ENCODE measurements around the gene ANKZF1.

- no peak for TF ChIP-seq EZH2 (IDR thresholded peaks at IDR 0.05; ENCODE audit: insufficient read depth, low read length)
- TF ChIP-seq, protein P1, sequence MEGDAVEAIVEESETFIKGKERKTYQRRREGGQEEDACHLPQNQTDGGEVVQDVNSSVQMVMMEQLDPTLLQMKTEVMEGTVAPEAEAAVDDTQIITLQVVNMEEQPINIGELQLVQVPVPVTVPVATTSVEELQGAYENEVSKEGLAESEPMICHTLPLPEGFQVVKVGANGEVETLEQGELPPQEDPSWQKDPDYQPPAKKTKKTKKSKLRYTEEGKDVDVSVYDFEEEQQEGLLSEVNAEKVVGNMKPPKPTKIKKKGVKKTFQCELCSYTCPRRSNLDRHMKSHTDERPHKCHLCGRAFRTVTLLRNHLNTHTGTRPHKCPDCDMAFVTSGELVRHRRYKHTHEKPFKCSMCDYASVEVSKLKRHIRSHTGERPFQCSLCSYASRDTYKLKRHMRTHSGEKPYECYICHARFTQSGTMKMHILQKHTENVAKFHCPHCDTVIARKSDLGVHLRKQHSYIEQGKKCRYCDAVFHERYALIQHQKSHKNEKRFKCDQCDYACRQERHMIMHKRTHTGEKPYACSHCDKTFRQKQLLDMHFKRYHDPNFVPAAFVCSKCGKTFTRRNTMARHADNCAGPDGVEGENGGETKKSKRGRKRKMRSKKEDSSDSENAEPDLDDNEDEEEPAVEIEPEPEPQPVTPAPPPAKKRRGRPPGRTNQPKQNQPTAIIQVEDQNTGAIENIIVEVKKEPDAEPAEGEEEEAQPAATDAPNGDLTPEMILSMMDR (IDR thresholded peaks at IDR 0.05; ENCODE audit: insufficient read depth, low read depth, low read length): no peak
Observed at GRCh38 chr2:219221957-219222518, 7.6 kb upstream of the ANKZF1 start.

Measured in astrocyte (in vitro differentiated cells and primary cell).